Mesodermal cell (in vitro differentiated cells): ENCODE data around the gene NXPE2.

Experiments used
- H3K27ac ChIP-seq: 2 replicates; pipeline ENCODE4 v1.7.0; 2013; ENCODE audit warnings: mild to moderate bottlenecking, low read depth, low read length, moderate library complexity; ENCODE audit not compliant: severe bottlenecking
- H3K36me3 ChIP-seq: 2 replicates; pipeline ENCODE4 v1.7.1; 2013; ENCODE audit warnings: mild to moderate bottlenecking, low read length, moderate library complexity; ENCODE audit not compliant: control insufficient read depth, insufficient read depth
- H3K4me1 ChIP-seq: one replicate; pipeline ENCODE4 v1.7.1; 2013; ENCODE audit warnings: mild to moderate bottlenecking, low read length; ENCODE audit not compliant: insufficient read depth, control insufficient read depth, poor library complexity, severe bottlenecking
- H3K4me3 ChIP-seq: 2 replicates; pipeline ENCODE4 v1.7.0; 2013; ENCODE audit warnings: low read length, control low read depth, mild to moderate bottlenecking; ENCODE audit not compliant: insufficient read depth, poor library complexity, severe bottlenecking; ENCODE audit errors: extremely low read depth
- H3K9me3 ChIP-seq: 2 replicates; pipeline ENCODE4 v1.7.1; 2013; ENCODE audit warnings: mild to moderate bottlenecking, low read length, moderate library complexity; ENCODE audit not compliant: control insufficient read depth
- WGBS, 2 experiments: methylation state at CpG; one replicate each; pipeline ENCODE4 v1.1.5; 2013; ENCODE audit warnings: missing lambda C conversion rate in 2 of 2; ENCODE audit not compliant: insufficient coverage in 2 of 2; 5-methylcytosine and 5-hydroxymethylcytosine counted together

The NXPE2 gene

GRCh38 chr11:114683007-114683406 lies 4.7 kb downstream of the NXPE2 start:
- WGBS, 2 experiments = no CpG with 5 or more reads among the region's 1 CpG
- H3K4me1 ChIP-seq = peaks cover under 1% of the 10 kb centered on the region
- H3K4me3 ChIP-seq = no peak overlapping the region
- H3K9me3 ChIP-seq = peaks cover 31% of the 10 kb centered on the region
- H3K27ac ChIP-seq = no peak overlapping the region
- H3K36me3 ChIP-seq = no peaks in the 10 kb centered on the region

- peaks cover 27% of the 10 kb centered on the region for H3K9me3 ChIP-seq
- H3K27ac ChIP-seq = no peak overlapping the region
- H3K4me3 ChIP-seq = no peak overlapping the region
- no peaks in the 10 kb centered on the region for H3K36me3 ChIP-seq
- H3K4me1 ChIP-seq = no peaks in the 10 kb centered on the region
These were observed 6.3 kb downstream of the NXPE2 start for GRCh38 chr11:114684636-114685035.

DNA sequence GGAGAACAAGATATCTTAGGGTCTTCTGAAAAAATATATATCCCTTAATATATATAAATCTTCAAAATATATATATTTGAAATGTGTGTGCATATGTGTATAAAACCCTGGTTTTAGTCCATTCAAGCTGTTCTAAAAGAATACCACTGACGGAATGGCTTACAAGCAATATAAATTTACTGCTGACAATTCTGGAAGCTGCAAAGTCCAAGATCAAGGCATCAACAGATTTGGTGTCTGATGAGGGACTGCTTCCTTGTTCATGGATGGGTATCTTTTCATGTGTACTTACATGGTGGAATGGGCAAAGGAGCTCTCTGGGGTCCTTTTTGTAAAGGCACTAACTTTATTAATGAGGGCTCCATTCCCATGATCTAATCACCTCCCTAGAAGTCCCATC lies 6.8 kb downstream of the NXPE2 start:
- Histone ChIP-seq H3K4me1 (no peaks in the 10 kb centered on the region), H3K27ac (no peak overlapping the region), H3K36me3 (no peaks in the 10 kb centered on the region), H3K9me3 (peaks cover 27% of the 10 kb centered on the region), H3K4me3 (no peak overlapping the region)
- 100% methylated on average over 1 of the region's 1 CpG; no CpG with 5 or more reads in 1 of the 2 experiments for WGBS, 2 experiments

DNA sequence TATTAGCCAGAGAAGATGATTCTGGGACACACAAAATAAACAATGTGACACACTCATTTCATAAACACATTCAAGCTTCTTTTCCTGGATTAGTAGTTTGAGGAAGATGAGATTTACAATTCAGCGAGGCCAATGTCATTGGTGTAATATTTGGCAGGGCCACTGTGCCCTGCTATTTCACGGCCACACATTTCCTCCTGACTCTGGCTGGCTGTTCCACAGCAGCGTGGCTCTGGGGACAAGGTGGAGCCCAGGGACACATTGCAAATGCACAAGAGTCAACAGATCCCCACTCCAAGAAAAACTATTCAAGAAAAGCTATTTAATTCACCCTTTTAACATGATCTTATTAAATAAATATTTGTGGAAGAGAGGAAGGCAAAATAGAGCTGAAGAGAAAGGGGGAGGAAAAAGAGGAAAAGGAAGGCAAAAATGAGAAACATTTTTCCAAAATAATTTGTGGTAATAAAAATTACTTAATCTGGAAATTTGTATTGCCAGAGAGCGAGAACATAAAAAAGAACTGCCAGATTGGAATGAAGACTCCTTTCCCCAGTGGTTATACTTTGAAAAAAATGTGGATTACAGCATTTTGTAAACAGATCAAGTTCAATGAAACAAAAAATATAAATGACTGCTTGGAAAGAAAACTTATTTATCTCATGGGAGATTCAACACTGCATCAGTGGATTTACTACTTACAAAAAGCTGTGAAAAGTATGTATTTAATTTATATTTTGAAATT lies 27.1 kb downstream of the NXPE2 start:
- H3K4me3 ChIP-seq = no peak overlapping the region
- no peaks in the 10 kb centered on the region for H3K36me3 ChIP-seq
- H3K27ac ChIP-seq = no peak overlapping the region
- no peaks in the 10 kb centered on the region for H3K4me1 ChIP-seq
- no peaks in the 10 kb centered on the region for H3K9me3 ChIP-seq
- WGBS, 2 experiments = 84% methylated on average over 3 of the region's 4 CpGs; no CpG with 5 or more reads in 1 of the 2 experiments

- Histone ChIP-seq H3K27ac (no peak overlapping the region), H3K4me3 (no peak overlapping the region), H3K9me3 (no peaks in the 10 kb centered on the region), H3K36me3 (no peaks in the 10 kb centered on the region), H3K4me1 (no peaks in the 10 kb centered on the region)
- no CpG with 5 or more reads among the region's 1 CpG for WGBS, 2 experiments
These were observed 31.6 kb downstream of the NXPE2 start for GRCh38 chr11:114709960-114710359.

- WGBS, 2 experiments = 100% methylated on average over 1 of the region's 2 CpGs
- no peaks in the 10 kb centered on the region for H3K9me3 ChIP-seq
These were observed 35.4 kb downstream of the NXPE2 start for GRCh38 chr11:114713756-114714155.

GRCh38 chr11:114719562-114719961 lies 41.2 kb downstream of the NXPE2 start:
- Histone ChIP-seq H3K36me3 (no peaks in the 10 kb centered on the region), H3K9me3 (no peaks in the 10 kb centered on the region), H3K4me1 (no peaks in the 10 kb centered on the region), H3K27ac (no peak overlapping the region), H3K4me3 (no peak overlapping the region)
- WGBS, 2 experiments = 86 to 96% methylated on average over 4 to 5 of the region's 5 CpGs

More at GRCh38 chr11:114713756-114714155, 35.4 kb downstream of the NXPE2 start:
- Histone ChIP-seq H3K27ac (no peak overlapping the region), H3K4me3 (no peak overlapping the region), H3K4me1 (no peaks in the 10 kb centered on the region), H3K36me3 (no peaks in the 10 kb centered on the region)

DNA sequence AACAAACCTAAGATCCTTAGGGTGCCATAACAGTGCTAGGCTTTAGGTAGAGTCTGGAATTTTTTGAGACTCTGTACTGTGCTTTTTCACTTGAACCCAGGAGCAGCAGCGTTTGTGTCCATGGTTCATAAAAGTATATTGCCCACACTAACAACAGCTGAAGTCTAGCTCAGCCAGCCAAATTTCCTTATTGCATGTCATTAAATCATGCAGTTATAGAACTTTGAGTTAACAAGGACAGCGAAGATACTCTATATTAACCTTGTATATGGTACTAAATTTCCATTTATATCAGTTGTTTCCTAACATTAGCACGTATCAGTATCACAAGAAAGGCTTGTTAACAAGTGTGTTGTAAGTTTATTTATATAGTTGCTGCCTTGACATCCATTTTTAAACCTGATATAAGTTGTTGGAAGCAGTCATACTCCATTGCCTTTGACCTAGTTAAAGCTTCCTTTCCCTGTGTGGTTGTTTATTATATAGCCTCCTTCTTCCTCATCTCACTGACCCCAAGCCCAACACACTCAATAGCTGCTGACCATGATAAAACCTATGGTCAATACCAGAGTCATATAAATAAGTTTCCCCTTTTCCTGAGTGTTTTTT lies 46.7 kb downstream of the NXPE2 start:
- Histone ChIP-seq H3K9me3 (no peaks in the 10 kb centered on the region), H3K27ac (no peak overlapping the region), H3K4me3 (no peak overlapping the region), H3K4me1 (no peaks in the 10 kb centered on the region), H3K36me3 (no peaks in the 10 kb centered on the region)
- WGBS, 2 experiments = no CpG with 5 or more reads among the region's 3 CpGs

DNA sequence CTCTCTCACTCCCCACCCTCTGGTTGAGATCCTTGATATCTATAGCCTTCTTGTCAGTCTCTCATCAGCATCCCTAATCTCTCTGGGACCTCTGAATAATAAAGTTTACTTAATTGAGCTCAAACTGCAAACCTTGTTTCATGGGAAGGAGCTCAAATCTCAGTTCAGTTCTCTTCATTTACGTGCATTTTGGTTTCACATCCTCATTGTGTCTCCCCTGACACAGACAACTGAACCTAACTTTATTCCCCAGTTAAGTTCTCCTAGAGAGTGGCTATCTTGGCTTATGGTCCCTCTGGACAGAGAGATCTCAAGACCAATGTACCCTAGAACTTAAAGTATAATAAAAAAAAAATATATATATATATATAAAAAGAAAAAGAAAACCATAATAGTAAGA lies 47.3 kb downstream of the NXPE2 start:
- 100% methylated on average over 1 of the region's 1 CpG for WGBS, 2 experiments
- H3K27ac ChIP-seq = no peak overlapping the region
- no peaks in the 10 kb centered on the region for H3K9me3 ChIP-seq
- H3K4me1 ChIP-seq = no peaks in the 10 kb centered on the region
- H3K4me3 ChIP-seq = no peak overlapping the region
- H3K36me3 ChIP-seq = no peaks in the 10 kb centered on the region

DNA sequence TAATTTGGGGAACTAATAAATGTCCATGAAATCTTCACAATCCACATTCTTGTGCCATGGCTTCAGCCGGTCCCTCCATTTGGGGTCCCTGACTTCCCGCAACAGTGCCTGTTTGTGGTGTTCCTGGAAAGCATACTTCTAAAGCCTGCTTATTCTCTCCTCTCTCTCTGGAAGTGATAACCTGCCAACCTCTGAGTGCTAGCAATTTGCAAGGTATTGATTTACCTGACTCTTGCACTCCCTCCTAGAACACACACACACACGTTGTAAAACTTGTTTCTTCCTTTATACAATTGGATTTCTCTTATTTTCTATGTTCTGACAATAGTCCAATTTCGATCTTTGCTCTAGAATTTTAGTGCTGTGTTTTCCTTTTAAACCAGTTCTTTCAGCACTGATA lies 58.5 kb downstream of the NXPE2 start:
- no peak overlapping the region for H3K27ac ChIP-seq
- no peak overlapping the region for H3K4me3 ChIP-seq
- H3K9me3 ChIP-seq = no peaks in the 10 kb centered on the region
- 90 to 93% methylated on average over 3 to 4 of the region's 4 CpGs for WGBS, 2 experiments
- no peaks in the 10 kb centered on the region for H3K36me3 ChIP-seq
- H3K4me1 ChIP-seq = no peaks in the 10 kb centered on the region

DNA sequence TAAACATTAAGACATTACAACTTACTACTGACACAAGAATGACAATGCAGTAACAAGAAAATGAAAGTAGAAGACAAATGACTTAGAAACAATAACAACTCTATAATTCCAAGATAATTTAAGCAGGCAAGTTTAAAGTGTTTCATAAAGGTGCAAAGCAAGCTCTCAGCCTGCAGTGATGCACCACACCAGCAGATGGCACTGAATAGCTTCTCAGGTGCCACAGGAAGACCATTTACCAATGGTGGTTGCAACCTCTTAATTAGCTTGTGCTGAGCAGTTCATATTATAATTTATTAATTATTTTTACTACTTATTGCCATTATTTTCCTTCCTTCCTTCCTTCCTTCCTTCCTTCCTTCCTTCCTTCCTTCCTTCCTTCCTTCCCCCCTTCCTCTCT lies 60.6 kb downstream of the NXPE2 start:
- no peaks in the 10 kb centered on the region for H3K9me3 ChIP-seq
- no peaks in the 10 kb centered on the region for H3K4me1 ChIP-seq
- H3K36me3 ChIP-seq = no peaks in the 10 kb centered on the region
- H3K27ac ChIP-seq = no peak overlapping the region
- no peak overlapping the region for H3K4me3 ChIP-seq
